SU-DHL-6 (cell line): ENCODE data around the gene NUDT3.
"Not testable (repeated sequence)": the region's sequence is repeated elsewhere in the genome, so short reads cannot be mapped to it uniquely, and the experiment has no call there.

ENCODE experiments used
- H2AFZ ChIP-seq: fragments of 200-600 bp; sonication (generic); 2 replicates; pipeline ENCODE4 v1.6.1; 2014; ENCODE audit warnings: low read depth, mild to moderate bottlenecking, moderate library complexity, mixed read lengths, antibody characterized with exemption, low read length; ENCODE audit not compliant: severe bottlenecking
- H3F3A ChIP-seq: fragments of 200-600 bp; shearing (Covaris generic); 2 replicates; pipeline ENCODE4 v1.6.0; 2016; ENCODE audit warnings: antibody characterized with exemption, mild to moderate bottlenecking; ENCODE audit not compliant: insufficient read depth
- H3K27ac ChIP-seq: fragments of 200-600 bp; sonication (generic); 2 replicates; pipeline ENCODE4 v1.5.1; 2016; ENCODE audit warnings: low read depth, mild to moderate bottlenecking, low read length, moderate library complexity, mixed read lengths
- H3K27me3 ChIP-seq: fragments of 200-600 bp; sonication (generic), shearing (Covaris generic); 2 replicates; pipeline ENCODE4 v1.6.0; 2014; ENCODE audit warnings: mild to moderate bottlenecking, low read length
- H3K36me3 ChIP-seq: fragments of 200-600 bp; sonication (generic); 2 replicates; pipeline ENCODE4 v1.6.1; 2014; ENCODE audit warnings: mild to moderate bottlenecking, low read length, mixed read lengths
- H3K4me2 ChIP-seq: fragments of 300-600, 200-600 bp; shearing (Covaris generic), sonication (generic); 2 replicates; pipeline ENCODE4 v1.6.0; 2014; ENCODE audit warnings: low read length, low read depth, mild to moderate bottlenecking; ENCODE audit not compliant: poor library complexity, severe bottlenecking
- H3K4me3 ChIP-seq: fragments of 200-600 bp; sonication (generic); 2 replicates; pipeline ENCODE4 v1.5.1; 2014; ENCODE audit warnings: antibody characterized with exemption, low read length, mild to moderate bottlenecking, mixed read lengths; ENCODE audit not compliant: insufficient read depth, poor library complexity, severe bottlenecking
- H3K79me2 ChIP-seq: fragments of 200-600 bp; sonication (generic); 2 replicates; pipeline ENCODE4 v1.6.1; 2014; ENCODE audit warnings: mild to moderate bottlenecking, low read length, moderate library complexity; ENCODE audit not compliant: insufficient read depth
- H3K9ac ChIP-seq: fragments of 200-600 bp; sonication (generic); 2 replicates; pipeline ENCODE4 v1.7.0; 2014; ENCODE audit warnings: mild to moderate bottlenecking, low read length
- H3K9me2 ChIP-seq: fragments of 200-600 bp; sonication (generic); replicated peaks from 2 replicates; pipeline ENCODE4 v1.6.1; 2014; ENCODE audit warnings: low read length; ENCODE audit not compliant: insufficient read depth
- H3K9me3 ChIP-seq: fragments of 200-600 bp; sonication (generic); 2 replicates; pipeline ENCODE4 v1.6.1; 2014; ENCODE audit warnings: low read length, mixed read lengths; ENCODE audit not compliant: insufficient read depth
- H4K20me1 ChIP-seq: fragments of 200-600 bp; sonication (generic); 2 replicates; pipeline ENCODE4 v1.6.1; 2014; ENCODE audit warnings: low read depth, mild to moderate bottlenecking, antibody characterized with exemption, low read length, moderate library complexity, mixed read lengths
- CTCF ChIP-seq: fragments of 200-600 bp; sonication (generic); IDR thresholded peaks from one replicate; pipeline ENCODE4 v1.5.1; 2017; ENCODE audit warnings: antibody characterized with exemption, mild to moderate bottlenecking, low read length, moderate library complexity; ENCODE audit not compliant: insufficient read depth, poor library complexity, severe bottlenecking
- EZH2phosphoT487 ChIP-seq: fragments of 200-600 bp; sonication (generic), shearing (Covaris generic); conservative IDR thresholded peaks from 2 replicates; pipeline ENCODE4 v1.6.1; 2018; ENCODE audit warnings: mild to moderate bottlenecking, antibody characterized with exemption, low read length, moderate library complexity, mixed read lengths

Gene NUDT3

GRCh38 chr6:34267746-34268145 is 124.7 kb downstream of the NUDT3 start:
- no peaks in the 10 kb centered on the region for H3F3A ChIP-seq
- no peaks in the 10 kb centered on the region for H3K27me3 ChIP-seq
- TF ChIP-seq CTCF (no peak), EZH2phosphoT487 (no peak)
- H4K20me1 ChIP-seq: no peaks in the 10 kb centered on the region
- H3K4me2 ChIP-seq: no peak overlapping the region
- H3K27ac ChIP-seq: no peak overlapping the region
- no peaks in the 10 kb centered on the region for H3K9me3 ChIP-seq
- H2AFZ ChIP-seq: no peak overlapping the region
- H3K36me3 ChIP-seq: no peaks in the 10 kb centered on the region
- no peaks in the 10 kb centered on the region for H3K9me2 ChIP-seq
- no peak overlapping the region for H3K9ac ChIP-seq
- no peaks in the 10 kb centered on the region for H3K79me2 ChIP-seq
- H3K4me3 ChIP-seq: no peak overlapping the region

DNA sequence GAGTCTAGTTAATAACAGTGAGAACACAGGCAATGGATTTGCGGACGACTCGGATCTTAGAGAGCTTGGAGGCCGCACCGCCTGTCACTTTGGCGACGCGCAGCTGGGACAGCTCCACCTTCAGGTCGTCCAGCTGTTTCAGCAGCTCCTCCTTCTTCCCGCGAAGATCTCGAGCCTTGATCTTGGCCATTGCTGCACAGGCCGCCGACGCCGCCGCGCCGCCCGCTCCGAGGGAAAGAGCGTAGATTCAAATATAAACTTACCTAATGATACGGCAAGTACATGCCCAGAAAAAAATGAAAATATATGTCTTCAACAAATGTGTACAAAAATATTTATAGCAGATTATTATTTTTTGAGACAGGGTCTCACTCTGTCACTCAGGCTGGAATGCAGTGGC is 129.0 kb downstream of the NUDT3 start:
- not testable (repeated sequence) for H3K9me3 ChIP-seq, H4K20me1 ChIP-seq

GRCh38 chr6:34260576-34261267 is 131.7 kb downstream of the NUDT3 start:
- Histone ChIP-seq H4K20me1 (no peaks in the 10 kb centered on the region), H3K36me3 (no peaks in the 10 kb centered on the region), H3K9ac (no peak overlapping the region), H3K27me3 (no peaks in the 10 kb centered on the region), H3K79me2 (no peaks in the 10 kb centered on the region), H3K4me3 (no peak overlapping the region), H2AFZ (no peak overlapping the region), H3K27ac (no peak overlapping the region), H3F3A (no peaks in the 10 kb centered on the region), H3K9me2 (no peaks in the 10 kb centered on the region), H3K4me2 (no peak overlapping the region), H3K9me3 (no peaks in the 10 kb centered on the region)
- no peak for TF ChIP-seq CTCF
- no peak for TF ChIP-seq EZH2phosphoT487

More for the DNA sequence above, 129.0 kb downstream of the NUDT3 start:
- H3K27me3 ChIP-seq, H3K4me2 ChIP-seq, H3K79me2 ChIP-seq, H3K9me2 ChIP-seq, H3K9ac ChIP-seq, H3K27ac ChIP-seq, H3K4me3 ChIP-seq, H3F3A ChIP-seq, H2AFZ ChIP-seq, H3K36me3 ChIP-seq: not testable (repeated sequence)

DNA sequence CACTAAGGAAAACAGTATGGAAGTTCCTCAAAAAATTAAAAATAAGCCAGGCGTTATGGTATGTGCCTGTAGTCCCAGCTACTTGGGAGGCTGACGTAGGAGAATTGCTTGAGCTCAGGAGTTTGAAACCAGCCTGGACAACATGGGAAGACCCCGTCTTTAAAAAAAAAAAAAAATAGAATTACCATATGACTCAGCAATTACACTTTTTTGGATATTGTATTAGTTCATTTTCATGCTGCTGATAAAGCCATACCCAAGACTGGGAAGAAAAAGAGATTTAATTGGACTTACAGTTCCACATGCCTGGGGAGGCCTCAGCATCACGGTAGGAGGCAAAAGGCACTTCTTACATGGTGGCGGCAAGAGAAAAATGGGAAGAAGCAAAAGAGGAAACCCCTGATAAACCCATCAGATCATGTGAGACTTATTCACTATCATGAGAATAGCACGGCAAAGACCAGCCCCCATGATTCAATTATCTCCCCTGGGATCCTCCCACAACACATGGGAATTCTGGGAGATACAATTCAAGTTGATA is 132.9 kb downstream of the NUDT3 start:
- no peaks in the 10 kb centered on the region for H3K79me2 ChIP-seq
- no peak overlapping the region for H3K9ac ChIP-seq
- H3K36me3 ChIP-seq: no peaks in the 10 kb centered on the region
- no peaks in the 10 kb centered on the region for H4K20me1 ChIP-seq
- H3K9me3 ChIP-seq: no peaks in the 10 kb centered on the region
- H3K4me2 ChIP-seq: no peak overlapping the region
- no peak overlapping the region for H3K27ac ChIP-seq
- H3K4me3 ChIP-seq: no peak overlapping the region
- H3F3A ChIP-seq: no peaks in the 10 kb centered on the region
- no peaks in the 10 kb centered on the region for H3K9me2 ChIP-seq
- no peaks in the 10 kb centered on the region for H3K27me3 ChIP-seq
- no peak overlapping the region for H2AFZ ChIP-seq
- TF ChIP-seq CTCF (no peak), EZH2phosphoT487 (no peak)

DNA sequence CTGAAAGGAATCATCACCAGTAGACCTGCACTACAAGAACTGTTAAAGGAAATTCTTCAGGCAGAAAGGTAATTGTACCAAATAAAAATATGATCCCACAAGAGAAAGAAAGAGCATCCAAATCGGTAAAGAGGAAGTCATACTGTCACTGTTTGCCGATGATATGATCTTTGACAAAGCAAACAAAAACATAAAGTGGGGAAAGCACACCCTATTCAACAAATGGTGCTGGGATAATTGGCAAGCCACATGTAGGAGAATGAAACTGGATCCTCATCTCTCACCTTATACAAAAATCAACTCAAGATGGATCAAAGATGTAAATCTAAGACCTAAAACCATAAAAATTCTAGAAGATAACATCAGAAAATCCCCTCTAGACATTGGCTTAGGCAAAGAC is 140.1 kb downstream of the NUDT3 start:
- H3K4me2 ChIP-seq, H4K20me1 ChIP-seq, H3K36me3 ChIP-seq, H3K9me3 ChIP-seq, H2AFZ ChIP-seq, H3K27me3 ChIP-seq, H3K9ac ChIP-seq, H3K9me2 ChIP-seq, H3K4me3 ChIP-seq, H3K27ac ChIP-seq, H3K79me2 ChIP-seq: not testable (repeated sequence)
- H3F3A ChIP-seq: peaks cover 11% of the 10 kb centered on the region
